PC-9 (cell line): ENCODE measurements around the gene UGT1A3. TPM values are rescaled to one million over a fixed set of nuclear protein-coding genes. Genes with fewer than 3 reads are reported as not detected.
A peak's percentile ranks its signal among the peaks of the same experiment; 100 is the strongest.

Source experiments
- BruUV-seq: library from RNA; stranded (reverse); fragments of 400-500 nt; replicated peaks from 2 replicates; lab custom pipeline; 2021; lab: Mats Ljungman, UMichigan
- CTCF ChIA-PET: fragments of 300-600 bp; sonication (Branson Sonifier 250); formaldehyde crosslinking; loops from one replicate; lab custom pipeline; 2022; ENCODE audit warnings: antibody characterized with exemption; lab: Charles Lee
- POLR2A ChIA-PET: fragments of 300-600 bp; sonication (Branson Sonifier 250); formaldehyde crosslinking; loops from one replicate; lab custom pipeline; 2022; ENCODE audit warnings: antibody characterized with exemption; ENCODE audit not compliant: unreplicated experiment; lab: Charles Lee
- DNase-seq, 2 experiments: peaks; one replicate each; pipeline versions ENCODE4 v3.0.0 to v3.0.0-alpha.2; 2015 to 2022; ENCODE audit warnings: mixed read lengths in 1 of 2
- H2AFZ ChIP-seq: fragments of 200-600 bp; sonication (generic); 2 replicates; pipeline ENCODE4 v1.8.1; 2017; ENCODE audit warnings: antibody characterized with exemption
- H3F3A ChIP-seq: fragments of 200-600 bp; sonication (generic); 2 replicates; pipeline ENCODE4 v1.8.1; 2017; ENCODE audit warnings: antibody characterized with exemption, mild to moderate bottlenecking, low read depth; ENCODE audit not compliant: insufficient read depth
- H3K27ac ChIP-seq: fragments of 200-600 bp; sonication (generic); 2 replicates; pipeline ENCODE4 v1.6.1; 2016; ENCODE audit warnings: mixed run types
- H3K27me3 ChIP-seq: fragments of 200-600 bp; sonication (generic); 2 replicates; pipeline ENCODE4 v1.6.1; 2016; ENCODE audit warnings: low read depth, mixed run types; ENCODE audit not compliant: insufficient read depth
- H3K36me3 ChIP-seq: fragments of 200-600 bp; sonication (generic); 2 replicates; pipeline ENCODE4 v1.6.1; 2016; ENCODE audit warnings: low read depth, mixed run types
- H3K4me1 ChIP-seq: fragments of 200-600 bp; sonication (generic); replicated peaks from 2 replicates; pipeline ENCODE4 v1.6.1; 2016; ENCODE audit warnings: mixed run types; ENCODE audit not compliant: insufficient read depth
- H3K4me2 ChIP-seq: fragments of 200-600 bp; sonication (generic); 2 replicates; pipeline ENCODE4 v1.6.1; 2017; ENCODE audit warnings: mixed run types
- H3K4me3 ChIP-seq: fragments of 200-600 bp; sonication (generic); 2 replicates; pipeline ENCODE4 v1.6.1; 2016; ENCODE audit warnings: mixed run types
- H3K79me2 ChIP-seq: fragments of 200-600 bp; sonication (generic); 2 replicates; pipeline ENCODE4 v1.6.1; 2017; ENCODE audit warnings: low read depth, mixed run types
- H3K9me2 ChIP-seq: fragments of 200-600 bp; sonication (generic); 2 replicates; pipeline ENCODE4 v1.8.1; 2017; ENCODE audit warnings: mild to moderate bottlenecking; ENCODE audit not compliant: insufficient read depth
- H3K9me3 ChIP-seq: fragments of 200-600 bp; sonication (generic); 2 replicates; pipeline ENCODE4 v1.8.1; 2016; ENCODE audit warnings: low read depth; ENCODE audit not compliant: insufficient read depth
- H4K20me1 ChIP-seq: fragments of 200-600 bp; sonication (generic); 2 replicates; pipeline ENCODE4 v1.8.1; 2017; ENCODE audit not compliant: insufficient read depth
- CTCF ChIP-seq: fragments of 200-600 bp; sonication (generic); conservative IDR thresholded peaks from 2 replicates; pipeline ENCODE4 v1.6.1; 2017; ENCODE audit warnings: mixed run types, antibody characterized with exemption, mild to moderate bottlenecking, moderate library complexity
- EZH2 ChIP-seq: fragments of 200-600 bp; sonication (generic); IDR thresholded peaks from 2 replicates; pipeline ENCODE4 v1.8.0; 2017; ENCODE audit warnings: antibody characterized with exemption, low read depth
- intact Hi-C: fragments of 100-400 bp; cut with micrococcal nuclease; formaldehyde crosslinking; loops from one replicate; pipeline ENCODE4 v1.10.0; 2022; ENCODE audit not compliant: unreplicated experiment
- total RNA-seq: library from RNA; stranded (reverse); gene quantifications from 2 replicates; pipeline ENCODE4 v1.2.3, GENCODE V29; 2021

UGT1A3 gene
- total RNA-seq, 1 experiment from 2014 or later = 67.1 TPM

GRCh38 chr2:233688341-233688740 is 40.5 kb upstream of the UGT1A3 start:
- Histone ChIP-seq H3K9me3 (no peaks in the 10 kb centered on the region), H2AFZ (no peak overlapping the region), H3K27me3 (no peaks in the 10 kb centered on the region), H4K20me1 (no peaks in the 10 kb centered on the region), H3F3A (peaks cover 52% of the 10 kb centered on the region), H3K36me3 (peaks cover 13% of the 10 kb centered on the region), H3K27ac (peak overlapping the region; percentile 97; the same call in 1 of the 2 replicates), H3K4me3 (no peak overlapping the region), H3K9me2 (no peaks in the 10 kb centered on the region), H3K79me2 (peaks cover 24% of the 10 kb centered on the region), H3K4me2 (no peak overlapping the region), H3K4me1 (peaks cover 35% of the 10 kb centered on the region)
- intact Hi-C loops = no loop called here
- no peak for DNase-seq
- POLR2A ChIA-PET = no interaction called here
- TF ChIP-seq EZH2 = no peak
- no peak for TF ChIP-seq CTCF
- CTCF ChIA-PET = no interaction called here
- no TSS peak for BruUV-seq

- POLR2A ChIA-PET = interaction anchor here (0.5 to 1.7 kb wide), 3 partner anchors 26 to 201 kb away, joined by 3 to 14 read pairs (median 6); no protein-coding TSS in a partner anchor
- H3F3A ChIP-seq = peaks cover 58% of the 10 kb centered on the region
- no peaks in the 10 kb centered on the region for H3K9me3 ChIP-seq
- peaks cover 20% of the 10 kb centered on the region for H3K36me3 ChIP-seq
- peak overlapping the region; percentile 96 for H3K4me2 ChIP-seq
- H3K4me1 ChIP-seq = peaks cover 35% of the 10 kb centered on the region
- no peaks in the 10 kb centered on the region for H3K27me3 ChIP-seq
- no peak for DNase-seq
- intact Hi-C loops = no loop called here
- H3K4me3 ChIP-seq = peak overlapping the region; percentile 4; the same call in 1 of the 2 replicates
- no TSS peak for BruUV-seq
- CTCF ChIA-PET = no interaction called here
- no peaks in the 10 kb centered on the region for H3K9me2 ChIP-seq
- TF ChIP-seq CTCF (no peak), EZH2 (no peak)
- no peaks in the 10 kb centered on the region for H4K20me1 ChIP-seq
- peak overlapping the region; percentile 97 for H3K27ac ChIP-seq
- peak overlapping the region; percentile 36; the same call in 1 of the 2 replicates for H2AFZ ChIP-seq
- peaks cover 31% of the 10 kb centered on the region for H3K79me2 ChIP-seq
Observed at GRCh38 chr2:233689031-233689430, 39.8 kb upstream of the UGT1A3 start.

GRCh38 chr2:233689501-233689900 is 39.3 kb upstream of the UGT1A3 start:
- Histone ChIP-seq H3F3A (peaks cover 63% of the 10 kb centered on the region), H3K4me1 (peaks cover 35% of the 10 kb centered on the region), H3K4me3 (peak overlapping the region; percentile 4; the same call in 1 of the 2 replicates), H2AFZ (no peak overlapping the region), H3K36me3 (peaks cover 25% of the 10 kb centered on the region), H3K9me2 (no peaks in the 10 kb centered on the region), H3K27ac (peak overlapping the region; percentile 97), H4K20me1 (no peaks in the 10 kb centered on the region), H3K9me3 (no peaks in the 10 kb centered on the region), H3K79me2 (peaks cover 36% of the 10 kb centered on the region), H3K27me3 (no peaks in the 10 kb centered on the region), H3K4me2 (peak overlapping the region; percentile 96)
- no peak for TF ChIP-seq CTCF
- TF ChIP-seq EZH2 = no peak
- peak; percentile 25 to 80 for DNase-seq
- intact Hi-C loops = no loop called here
- BruUV-seq = no TSS peak
- CTCF ChIA-PET = no interaction called here
- POLR2A ChIA-PET = interaction anchor here (0.5 to 1.7 kb wide), 3 partner anchors 26 to 201 kb away, joined by 3 to 14 read pairs (median 6); no protein-coding TSS in a partner anchor
